Hepatocyte (in vitro differentiated cells): Measurements from ENCODE around the gene TSPEAR.

ENCODE experiments used
- CTCF ChIP-seq: fragments of 200-600 bp; sonication (generic); IDR thresholded peaks from 2 replicates; pipeline ENCODE4 v1.5.1; 2016; ENCODE audit warnings: antibody characterized with exemption, mild to moderate bottlenecking; ENCODE audit not compliant: poor library complexity
- EZH2phosphoT487 ChIP-seq: fragments of 200-600 bp; sonication (generic); IDR thresholded peaks from one replicate; pipeline ENCODE4 v1.6.1; 2018; ENCODE audit warnings: antibody characterized with exemption, mild to moderate bottlenecking, low read depth, moderate library complexity; ENCODE audit not compliant: unreplicated experiment, severe bottlenecking

GRCh38 chr21:44514746-44515358 is 196.5 kb downstream of the TSPEAR start:
- TF ChIP-seq CTCF (no peak), EZH2phosphoT487 (no peak)
